NCI-H1092 treated with DMSO at 0.1 percent for 48 hours (cell line): Measurements from ENCODE around the gene RFTN1.

Source experiments
- DNase-seq: peaks from one replicate; lab custom pipeline; 2025; lab: John Stamatoyannopoulos, UW

Gene RFTN1

GRCh38 chr3:16377196-16377595 is 136.3 kb downstream of the RFTN1 start:
- DNase-seq = no peak

GRCh38 chr3:16375891-16376290 is 137.6 kb downstream of the RFTN1 start:
- DNase-seq = no peak

GRCh38 chr3:16374935-16375245 is 138.6 kb downstream of the RFTN1 start:
- DNase-seq = no peak

GRCh38 chr3:16374047-16374934 is 139.2 kb downstream of the RFTN1 start:
- no peak for DNase-seq

GRCh38 chr3:16373341-16373946 is 140.1 kb downstream of the RFTN1 start:
- DNase-seq = no peak

- no peak for DNase-seq
These were observed 140.9 kb downstream of the RFTN1 start for GRCh38 chr3:16372362-16373292.

- DNase-seq = no peak
These were observed 142.4 kb downstream of the RFTN1 start for GRCh38 chr3:16370872-16371740.

- no peak for DNase-seq
These were observed 143.0 kb downstream of the RFTN1 start for GRCh38 chr3:16370503-16370871.

- DNase-seq = no peak
These were observed 143.6 kb downstream of the RFTN1 start for GRCh38 chr3:16369885-16370284.

- no peak for DNase-seq
These were observed 144.2 kb downstream of the RFTN1 start for GRCh38 chr3:16369276-16369675.

- no peak for DNase-seq
These were observed 146.9 kb downstream of the RFTN1 start for GRCh38 chr3:16366581-16366980.

GRCh38 chr3:16365491-16366128 is 147.9 kb downstream of the RFTN1 start:
- no peak for DNase-seq

- no peak for DNase-seq
These were observed 148.5 kb downstream of the RFTN1 start for GRCh38 chr3:16364963-16365362.

- no peak for DNase-seq
These were observed 149.2 kb downstream of the RFTN1 start for GRCh38 chr3:16364323-16364722.

- DNase-seq = no peak
These were observed 149.9 kb downstream of the RFTN1 start for GRCh38 chr3:16363636-16364035.

- no peak for DNase-seq
These were observed 150.7 kb downstream of the RFTN1 start for GRCh38 chr3:16362770-16363169.

- DNase-seq = no peak
These were observed 152.4 kb downstream of the RFTN1 start for GRCh38 chr3:16361087-16361486.

GRCh38 chr3:16359331-16359730 is 154.2 kb downstream of the RFTN1 start:
- no peak for DNase-seq

GRCh38 chr3:16358336-16358735 is 155.2 kb downstream of the RFTN1 start:
- DNase-seq = no peak

- no peak for DNase-seq
These were observed 156.0 kb downstream of the RFTN1 start for GRCh38 chr3:16357186-16358121.
